Measurements from ENCODE around the gene SMARCAL1. TPM values are rescaled to one million over a fixed set of nuclear protein-coding genes. Genes with fewer than 3 reads are reported as not detected.
A peak's percentile ranks its signal among the peaks of the same experiment; 100 is the strongest.
"Not testable (repeated sequence)": the region's sequence is repeated elsewhere in the genome, so short reads cannot be mapped to it uniquely, and the experiment has no call there.

Gene SMARCAL1
- total RNA-seq, 3 donors from 2014 or later = 16.4 to 20.0 (median 17.8) TPM

GRCh38 chr2:216517447-216518225, 105.4 kb downstream of the SMARCAL1 start:
- H3K4me1 ChIP-seq (ENCODE audit: low read depth) = no peaks in the 10 kb centered on the region
- no peak for DNase-seq
- no peaks in the 10 kb centered on the region for H3K9me3 ChIP-seq
- no peak for TF ChIP-seq CTCF (IDR thresholded peaks at IDR 0.05)
- ATAC-seq = no peak
- H3K36me3 ChIP-seq (ENCODE audit: low read depth) = no peaks in the 10 kb centered on the region
- H3K4me3 ChIP-seq = no peak overlapping the region
- intact Hi-C loops (cut with DNase I, micrococcal nuclease) = loop anchor here (2.0 kb wide), 1 partner anchor 149 kb away; no protein-coding TSS in a partner anchor

GRCh38 chr2:216518566-216519119, 106.4 kb downstream of the SMARCAL1 start:
- intact Hi-C loops (cut with DNase I, micrococcal nuclease) = loop anchor here in 1 of 2 donors (2.0 kb wide), 1 partner anchor 148 kb away; no protein-coding TSS in a partner anchor

GRCh38 chr2:216519154-216519762, 107.0 kb downstream of the SMARCAL1 start:
- peak; percentile 35 for TF ChIP-seq CTCF (IDR thresholded peaks at IDR 0.05)
- Histone ChIP-seq H3K9me3 (no peaks in the 10 kb centered on the region), H3K36me3 (ENCODE audit: low read depth) (no peaks in the 10 kb centered on the region), H3K4me3 (no peak overlapping the region), H3K4me1 (ENCODE audit: low read depth) (no peaks in the 10 kb centered on the region)
- ATAC-seq (peak; percentile 85), DNase-seq (peak in 1 of 3 donors; percentile 93)
- intact Hi-C loops (cut with DNase I, micrococcal nuclease) = loop anchor here in 1 of 2 donors (2.0 kb wide), 1 partner anchor 148 kb away; no protein-coding TSS in a partner anchor

More at GRCh38 chr2:216518566-216519119, 106.4 kb downstream of the SMARCAL1 start:
- H3K36me3 ChIP-seq (ENCODE audit: low read depth); H3K9me3 ChIP-seq; DNase-seq; H3K4me1 ChIP-seq (ENCODE audit: low read depth); H3K4me3 ChIP-seq; ATAC-seq: not testable (repeated sequence)

- H3K4me1 ChIP-seq (ENCODE audit: low read depth) = no peaks in the 10 kb centered on the region
- intact Hi-C loops (cut with DNase I, micrococcal nuclease) = no loop called here
- no peak overlapping the region for H3K4me3 ChIP-seq
- DNase-seq (no peak), ATAC-seq (no peak)
- no peaks in the 10 kb centered on the region for H3K36me3 ChIP-seq (ENCODE audit: low read depth)
- TF ChIP-seq CTCF (IDR thresholded peaks at IDR 0.05) = no peak
- no peaks in the 10 kb centered on the region for H3K9me3 ChIP-seq
These were observed 107.8 kb downstream of the SMARCAL1 start for GRCh38 chr2:216520112-216520511.

GRCh38 chr2:216522892-216523502, 110.7 kb downstream of the SMARCAL1 start:
- TF ChIP-seq CTCF (IDR thresholded peaks at IDR 0.05) = no peak
- H3K4me1 ChIP-seq (ENCODE audit: low read depth) = no peaks in the 10 kb centered on the region
- H3K9me3 ChIP-seq = no peaks in the 10 kb centered on the region
- H3K36me3 ChIP-seq (ENCODE audit: low read depth) = no peaks in the 10 kb centered on the region
- intact Hi-C loops (cut with DNase I, micrococcal nuclease) = no loop called here
- ATAC-seq (no peak), DNase-seq (no peak)
- no peak overlapping the region for H3K4me3 ChIP-seq
